Activated CD4-positive, alpha-beta memory T cell treated with anti-CD3 and anti-CD28 coated beads for 36 hours (primary cell): ENCODE data around the gene DUSP9. TPM values are rescaled to one million over a fixed set of nuclear protein-coding genes. Genes with fewer than 3 reads are reported as not detected.

Experiments
- CTCF ChIA-PET: fragments of 350-600 bp; sonication (Branson Sonifier 250); formaldehyde crosslinking; loops from one replicate; lab custom pipeline; 2021; ENCODE audit warnings: antibody characterized with exemption, inconsistent platforms; lab: Charles Lee
- POLR2A ChIA-PET: fragments of 350-600 bp; sonication (Branson Sonifier 250); formaldehyde crosslinking; loops from one replicate; lab custom pipeline; 2021; ENCODE audit warnings: antibody characterized with exemption; lab: Charles Lee
- DNase-seq: peaks from one replicate; pipeline ENCODE4 v3.0.0-alpha.2; 2020
- H3K27ac Mint-ChIP-seq: one replicate; pipeline ENCODE4 v1.8.0; 2021; ENCODE audit warnings: mixed read lengths
- H3K27me3 Mint-ChIP-seq: one replicate; pipeline ENCODE4 v1.8.0; 2021; ENCODE audit warnings: mixed read lengths
- H3K36me3 Mint-ChIP-seq: one replicate; pipeline ENCODE4 v1.8.0; 2021; ENCODE audit warnings: mixed read lengths
- H3K4me1 Mint-ChIP-seq: one replicate; pipeline ENCODE4 v1.8.0; 2021; ENCODE audit warnings: low read depth, mixed read lengths
- H3K4me3 Mint-ChIP-seq: one replicate; pipeline ENCODE4 v1.8.0; 2021; ENCODE audit warnings: mild to moderate bottlenecking, mixed read lengths
- H3K9me3 Mint-ChIP-seq: one replicate; pipeline ENCODE4 v1.8.0; 2021; ENCODE audit warnings: mixed read lengths
- intact Hi-C: fragments of 100-400 bp; cut with micrococcal nuclease; formaldehyde crosslinking; loops from one replicate; pipeline ENCODE4 v1.15.1; 2023
- total RNA-seq, 2 experiments: library from RNA; stranded (reverse); gene quantifications; one replicate each; pipeline ENCODE4 v1.2.3, GENCODE V29; 2021

Gene DUSP9
- total RNA-seq, 2 experiments from 2014 or later = 0.12 to 0.26 TPM

GRCh38 chrX:153662266-153662665 lies 15.3 kb downstream of the DUSP9 start:
- no peak overlapping the region for H3K27ac Mint-ChIP-seq
- peaks cover 5% of the 10 kb centered on the region for H3K27me3 Mint-ChIP-seq
- H3K4me1 Mint-ChIP-seq = no peaks in the 10 kb centered on the region
- intact Hi-C loops = loop anchor here (2.0 to 10.0 kb wide), 2 partner anchors 55 to 627 kb away; no protein-coding TSS in a partner anchor
- peak overlapping the region; percentile 59 for H3K4me3 Mint-ChIP-seq
- H3K36me3 Mint-ChIP-seq = no peaks in the 10 kb centered on the region
- CTCF ChIA-PET = interaction anchor here (0.6 to 4.4 kb wide), 8 partner anchors 14 to 720 kb away, joined by 3 to 24 read pairs (median 9); partner anchors contain the start of genes CCNQ and DUSP9
- POLR2A ChIA-PET = no interaction called here
- no peaks in the 10 kb centered on the region for H3K9me3 Mint-ChIP-seq
- DNase-seq = peak; percentile 66

GRCh38 chrX:153665726-153666306 lies 18.8 kb downstream of the DUSP9 start:
- intact Hi-C loops = loop anchor here (5.0 to 10.0 kb wide), 3 partner anchors 129 to 724 kb away; no protein-coding TSS in a partner anchor
- H3K4me3 Mint-ChIP-seq = no peak overlapping the region
- no peaks in the 10 kb centered on the region for H3K36me3 Mint-ChIP-seq
- no peaks in the 10 kb centered on the region for H3K9me3 Mint-ChIP-seq
- POLR2A ChIA-PET = no interaction called here
- CTCF ChIA-PET = interaction anchor here (0.9 to 6.3 kb wide), 4 partner anchors 16 to 724 kb away, joined by 3 to 50 read pairs (median 27); no protein-coding TSS in a partner anchor
- peaks cover 5% of the 10 kb centered on the region for H3K4me1 Mint-ChIP-seq
- DNase-seq = no peak
- peaks cover 5% of the 10 kb centered on the region for H3K27me3 Mint-ChIP-seq
- H3K27ac Mint-ChIP-seq = no peak overlapping the region

- Mint-ChIP-seq H3K4me1 (peaks cover 5% of the 10 kb centered on the region), H3K9me3 (no peaks in the 10 kb centered on the region), H3K27ac (no peak overlapping the region), H3K4me3 (peak overlapping the region; percentile 65), H3K27me3 (peaks cover 3% of the 10 kb centered on the region), H3K36me3 (no peaks in the 10 kb centered on the region)
- intact Hi-C loops = loop anchor here (1.0 to 10.0 kb wide), 4 partner anchors 112 to 725 kb away; no protein-coding TSS in a partner anchor
- ChIA-PET CTCF (interaction anchor here (0.7 to 6.3 kb wide), 29 partner anchors 8 to 725 kb away, joined by 3 to 50 read pairs (median 5); partner anchors contain the start of genes DUSP9, HAUS7 and SLC6A8), POLR2A (no interaction called here)
- DNase-seq = no peak
These were observed 20.4 kb downstream of the DUSP9 start for GRCh38 chrX:153667281-153667955.

GRCh38 chrX:153667956-153668396 lies 21.0 kb downstream of the DUSP9 start:
- Mint-ChIP-seq H3K4me3 (peak overlapping the region; percentile 65), H3K27me3 (peaks cover 6% of the 10 kb centered on the region), H3K36me3 (no peaks in the 10 kb centered on the region), H3K9me3 (no peaks in the 10 kb centered on the region), H3K27ac (no peak overlapping the region), H3K4me1 (peaks cover 7% of the 10 kb centered on the region)
- DNase-seq = peak; percentile 87
- ChIA-PET POLR2A (no interaction called here), CTCF (interaction anchor here (0.6 to 6.3 kb wide), 26 partner anchors 11 to 726 kb away, joined by 3 to 50 read pairs (median 6); partner anchors contain the start of genes DUSP9, HAUS7 and SLC6A8)
- intact Hi-C loops = loop anchor here (1.0 to 10.0 kb wide), 5 partner anchors 113 to 726 kb away; no protein-coding TSS in a partner anchor

- H3K27me3 Mint-ChIP-seq = peaks cover 8% of the 10 kb centered on the region
- H3K36me3 Mint-ChIP-seq = no peaks in the 10 kb centered on the region
- no peak for DNase-seq
- ChIA-PET CTCF (interaction anchor here (0.6 to 6.3 kb wide), 28 partner anchors 10 to 726 kb away, joined by 3 to 50 read pairs (median 6); partner anchors contain the start of genes DUSP9 and SLC6A8), POLR2A (no interaction called here)
- H3K4me1 Mint-ChIP-seq = peaks cover 7% of the 10 kb centered on the region
- no peaks in the 10 kb centered on the region for H3K9me3 Mint-ChIP-seq
- H3K27ac Mint-ChIP-seq = no peak overlapping the region
- no peak overlapping the region for H3K4me3 Mint-ChIP-seq
- intact Hi-C loops = loop anchor here (2.0 to 10.0 kb wide), 4 partner anchors 131 to 726 kb away; no protein-coding TSS in a partner anchor
These were observed 21.6 kb downstream of the DUSP9 start for GRCh38 chrX:153668423-153669173.

- intact Hi-C loops = loop anchor here (2.0 to 10.0 kb wide), 4 partner anchors 132 to 727 kb away; no protein-coding TSS in a partner anchor
- CTCF ChIA-PET = interaction anchor here (0.7 to 6.3 kb wide), 20 partner anchors 10 to 727 kb away, joined by 3 to 50 read pairs (median 8); partner anchors contain the start of genes DUSP9 and SLC6A8
- H3K4me1 Mint-ChIP-seq = peaks cover 9% of the 10 kb centered on the region
- POLR2A ChIA-PET = no interaction called here
- H3K9me3 Mint-ChIP-seq = no peaks in the 10 kb centered on the region
- H3K27me3 Mint-ChIP-seq = peaks cover 11% of the 10 kb centered on the region
- no peak overlapping the region for H3K4me3 Mint-ChIP-seq
- H3K27ac Mint-ChIP-seq = no peak overlapping the region
- no peaks in the 10 kb centered on the region for H3K36me3 Mint-ChIP-seq
- DNase-seq = peak; percentile 43
These were observed 22.3 kb downstream of the DUSP9 start for GRCh38 chrX:153669174-153669890.

- Mint-ChIP-seq H3K27me3 (peaks cover 16% of the 10 kb centered on the region), H3K9me3 (no peaks in the 10 kb centered on the region), H3K36me3 (no peaks in the 10 kb centered on the region), H3K27ac (no peak overlapping the region), H3K4me1 (peaks cover 9% of the 10 kb centered on the region), H3K4me3 (no peak overlapping the region)
- no peak for DNase-seq
- CTCF ChIA-PET = interaction anchor here (0.5 to 6.3 kb wide), 9 partner anchors 14 to 630 kb away, joined by 3 to 50 read pairs (median 6); no protein-coding TSS in a partner anchor
- intact Hi-C loops = loop anchor here (2.0 to 10.0 kb wide), 4 partner anchors 133 to 728 kb away; no protein-coding TSS in a partner anchor
- POLR2A ChIA-PET = no interaction called here
These were observed 23.1 kb downstream of the DUSP9 start for GRCh38 chrX:153669901-153670731.

GRCh38 chrX:153670748-153671588 lies 24.0 kb downstream of the DUSP9 start:
- DNase-seq = no peak
- Mint-ChIP-seq H3K9me3 (no peaks in the 10 kb centered on the region), H3K27ac (no peak overlapping the region), H3K4me3 (no peak overlapping the region), H3K27me3 (peaks cover 16% of the 10 kb centered on the region), H3K36me3 (no peaks in the 10 kb centered on the region), H3K4me1 (peaks cover 9% of the 10 kb centered on the region)
- intact Hi-C loops = no loop called here
- POLR2A ChIA-PET = no interaction called here
- CTCF ChIA-PET = interaction anchor here (0.5 to 6.3 kb wide), 4 partner anchors 61 to 132 kb away, joined by 3 to 49 read pairs (median 20); no protein-coding TSS in a partner anchor

GRCh38 chrX:153671589-153672530 lies 24.9 kb downstream of the DUSP9 start:
- intact Hi-C loops = no loop called here
- DNase-seq = no peak
- ChIA-PET POLR2A (no interaction called here), CTCF (interaction anchor here (1.5 to 5.5 kb wide), 2 partner anchors 62 to 133 kb away, joined by 5 to 35 read pairs; no protein-coding TSS in a partner anchor)
- Mint-ChIP-seq H3K4me3 (no peak overlapping the region), H3K9me3 (no peaks in the 10 kb centered on the region), H3K27ac (no peak overlapping the region), H3K36me3 (no peaks in the 10 kb centered on the region), H3K4me1 (peaks cover 9% of the 10 kb centered on the region), H3K27me3 (peaks cover 16% of the 10 kb centered on the region)
